CD4-positive, alpha-beta T cell treated with Interleukin-15 for 1 hour (primary cell): ENCODE data around the gene CETN1.

Experiments used
- DNase-seq: peaks from one replicate; pipeline ENCODE4 v3.0.0-alpha.2; 2020

The CETN1 gene

GRCh38 chr18:623761-624620, 43.8 kb downstream of the CETN1 start:
- peak; percentile 41 for DNase-seq

- no peak for DNase-seq
These were observed 47.1 kb downstream of the CETN1 start for GRCh38 chr18:627231-627630.

GRCh38 chr18:629269-630150, 49.3 kb downstream of the CETN1 start:
- no peak for DNase-seq

DNA sequence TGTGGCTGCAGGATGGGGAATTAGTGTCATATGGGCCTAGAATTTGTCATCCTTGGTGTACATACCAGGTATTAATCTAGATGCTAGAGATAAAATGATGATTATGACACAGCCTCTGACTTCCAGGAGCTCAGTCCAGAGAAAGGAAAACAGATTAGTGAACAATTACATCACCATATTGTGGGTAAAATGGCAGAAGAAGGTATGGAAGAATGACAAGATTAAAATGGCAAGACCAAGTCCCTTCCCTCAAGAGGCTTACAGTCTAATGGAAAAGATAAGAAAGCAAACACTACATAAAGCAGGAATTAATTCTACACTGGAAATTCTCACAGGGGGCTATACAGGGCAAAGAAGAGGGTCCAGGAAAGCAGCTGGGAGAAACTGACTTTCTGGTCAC, 51.4 kb downstream of the CETN1 start:
- no peak for DNase-seq
